ENCODE measurements around the gene MRPL11.

- no peak for TF ChIP-seq POLR2A (IDR thresholded peaks at IDR 0.05)
- TF ChIP-seq CTCF (IDR thresholded peaks at IDR 0.05): no peak
Observed at GRCh38 chr11:66473167-66473566, 34.5 kb upstream of the MRPL11 start.
